Immature natural killer cell (primary cell): Measurements from ENCODE around the gene AKR1C4. TPM values are rescaled to one million over a fixed set of nuclear protein-coding genes. Genes with fewer than 3 reads are reported as not detected.
"Not testable (repeated sequence)": the region's sequence is repeated elsewhere in the genome, so short reads cannot be mapped to it uniquely, and the experiment has no call there.

Experiments
- DNase-seq, 3 donors: peaks; one replicate each; pipeline ENCODE4 v3.0.0; 2022; ENCODE audit warnings: mixed read lengths in 1 of 3
- H3K27ac Mint-ChIP-seq, 6 donors: one replicate each; pipeline ENCODE4 v1.8.0; 2020; ENCODE audit warnings: mixed read lengths in 6 of 6, mild to moderate bottlenecking in 5 of 6, inconsistent platforms in 4 of 6, moderate library complexity in 3 of 6
- H3K27me3 Mint-ChIP-seq, 3 donors: one replicate each; pipeline ENCODE4 v1.8.0; 2020 to 2021; ENCODE audit warnings: low read depth in 3 of 3, mild to moderate bottlenecking in 3 of 3, mixed read lengths in 3 of 3, moderate library complexity in 3 of 3, inconsistent platforms in 1 of 3
- H3K36me3 Mint-ChIP-seq, 3 donors: one replicate each; pipeline ENCODE4 v1.8.0; 2020; ENCODE audit warnings: mixed read lengths in 3 of 3, inconsistent platforms in 2 of 3, mild to moderate bottlenecking in 2 of 3
- H3K4me1 Mint-ChIP-seq, 2 donors: one replicate each; pipeline ENCODE4 v1.8.0; 2020; ENCODE audit warnings: inconsistent platforms in 2 of 2, mild to moderate bottlenecking in 2 of 2, mixed read lengths in 2 of 2, moderate library complexity in 1 of 2
- H3K4me3 Mint-ChIP-seq, 5 donors: one replicate each; pipeline ENCODE4 v1.8.0; 2020; ENCODE audit warnings: mild to moderate bottlenecking in 5 of 5, mixed read lengths in 5 of 5, inconsistent platforms in 3 of 5, moderate library complexity in 3 of 5
- H3K9me3 Mint-ChIP-seq, 6 donors: one replicate each; pipeline ENCODE4 v1.8.0; 2020; ENCODE audit warnings: mild to moderate bottlenecking in 6 of 6, mixed read lengths in 6 of 6, inconsistent platforms in 4 of 6, moderate library complexity in 3 of 6
- polyA plus RNA-seq, 3 donors: library from polyadenylated mRNA; unstranded; fragments of 300-500 nt; fragmentation: Illumina TruSeq; gene quantifications; one replicate each; pipeline ENCODE4 v1.2.3, GENCODE V29; 2021

AKR1C4 gene
- polyA plus RNA-seq, 3 donors from 2014 or later: not detected

- peaks cover 9 to 35% (median 11%) of the 10 kb centered on the region in 3 donors for H3K36me3 Mint-ChIP-seq
- no peak overlapping the region for H3K27ac Mint-ChIP-seq
- H3K4me1 Mint-ChIP-seq: no peaks in the 10 kb centered on the region
- H3K4me3 Mint-ChIP-seq: no peak overlapping the region
- DNase-seq: no peak
- H3K9me3 Mint-ChIP-seq: peaks cover 0 to 6% (median under 1%) of the 10 kb centered on the region in 6 donors
- H3K27me3 Mint-ChIP-seq: peaks cover 0 to 2% (median 0%) of the 10 kb centered on the region in 3 donors
These were observed 12.7 kb upstream of the AKR1C4 start for GRCh38 chr10:5183923-5184322.

- Mint-ChIP-seq H3K4me3 (no peak within 1 kb of the TSS), H3K9me3 (no peaks in the 10 kb centered on the region), H3K4me1 (no peaks in the 10 kb centered on the region), H3K27ac (no peak within 1 kb of the TSS), H3K36me3 (peaks cover 9 to 31% (median 11%) of the 10 kb centered on the region in 3 donors), H3K27me3 (peaks cover 0 to 2% (median 0%) of the 10 kb centered on the region in 3 donors)
- DNase-seq: no peak
These were observed 11.5 kb upstream of the AKR1C4 start, which contains the start of gene AKR1C8 for GRCh38 chr10:5184987-5185775. TSS of gene AKR1C8 (minus strand) at chr10:5185150. CDS start at chr10:5185104, 46 bp downstream.

- peak overlapping the region in 2 of 6 donors; percentile 10 to 24 for H3K27ac Mint-ChIP-seq
- DNase-seq: no peak
- H3K4me3 Mint-ChIP-seq: no peak overlapping the region
- H3K27me3 Mint-ChIP-seq: peaks cover 0 to 2% (median 2%) of the 10 kb centered on the region in 3 donors
- no peaks in the 10 kb centered on the region for H3K4me1 Mint-ChIP-seq
- peaks cover 11 to 36% (median 15%) of the 10 kb centered on the region in 3 donors for H3K36me3 Mint-ChIP-seq
- H3K9me3 Mint-ChIP-seq: no peaks in the 10 kb centered on the region
These were observed 8.8 kb upstream of the AKR1C4 start for GRCh38 chr10:5187867-5188266.

- Mint-ChIP-seq H3K9me3 (no peaks in the 10 kb centered on the region), H3K4me3 (no peak overlapping the region), H3K4me1 (no peaks in the 10 kb centered on the region), H3K36me3 (peaks cover 11 to 32% (median 12%) of the 10 kb centered on the region in 3 donors), H3K27ac (no peak overlapping the region), H3K27me3 (peaks cover 0 to 2% (median 2%) of the 10 kb centered on the region in 3 donors)
- no peak for DNase-seq
These were observed 8.3 kb upstream of the AKR1C4 start for GRCh38 chr10:5188358-5188757.

GRCh38 chr10:5194431-5194830, 2.2 kb upstream of the AKR1C4 start:
- no peak overlapping the region for H3K4me3 Mint-ChIP-seq
- no peak for DNase-seq
- peaks cover 0 to 2% (median 0%) of the 10 kb centered on the region in 3 donors for H3K27me3 Mint-ChIP-seq
- no peak overlapping the region for H3K27ac Mint-ChIP-seq
- H3K36me3 Mint-ChIP-seq: peaks cover 0 to 10% (median 6%) of the 10 kb centered on the region in 3 donors
- H3K4me1 Mint-ChIP-seq: no peaks in the 10 kb centered on the region
- no peaks in the 10 kb centered on the region for H3K9me3 Mint-ChIP-seq

- H3K27me3 Mint-ChIP-seq: peaks cover 0 to 2% (median 0%) of the 10 kb centered on the region in 3 donors
- no peaks in the 10 kb centered on the region for H3K4me1 Mint-ChIP-seq
- H3K9me3 Mint-ChIP-seq: no peaks in the 10 kb centered on the region
- DNase-seq: no peak
- no peak overlapping the region for H3K27ac Mint-ChIP-seq
- H3K36me3 Mint-ChIP-seq: peaks cover 0 to 6% (median 0%) of the 10 kb centered on the region in 3 donors
- H3K4me3 Mint-ChIP-seq: no peak overlapping the region
These were observed 786 bp upstream of the AKR1C4 start for GRCh38 chr10:5195727-5196374.

- no peaks in the 10 kb centered on the region for H3K4me1 Mint-ChIP-seq
- DNase-seq: no peak
- H3K4me3 Mint-ChIP-seq: no peak overlapping the region
- peaks cover 5 to 10% (median 8%) of the 10 kb centered on the region in 3 donors for H3K36me3 Mint-ChIP-seq
- peaks cover 0 to 10% (median 6%) of the 10 kb centered on the region in 6 donors for H3K9me3 Mint-ChIP-seq
- no peak overlapping the region for H3K27ac Mint-ChIP-seq
- peaks cover 0 to 2% (median 0%) of the 10 kb centered on the region in 3 donors for H3K27me3 Mint-ChIP-seq
These were observed 1.7 kb downstream of the AKR1C4 start for GRCh38 chr10:5198386-5198785.

- Mint-ChIP-seq H3K4me3 (no peak overlapping the region), H3K9me3 (peaks cover 0 to 16% (median 11%) of the 10 kb centered on the region in 6 donors), H3K4me1 (no peaks in the 10 kb centered on the region), H3K36me3 (peaks cover 11 to 18% (median 13%) of the 10 kb centered on the region in 3 donors), H3K27ac (peak overlapping the region in 1 of 6 donors; percentile 9), H3K27me3 (peaks cover 0 to 2% (median 0%) of the 10 kb centered on the region in 3 donors)
- no peak for DNase-seq
These were observed 2.8 kb downstream of the AKR1C4 start for GRCh38 chr10:5199398-5199797.

- Mint-ChIP-seq H3K27me3 (no peaks in the 10 kb centered on the region), H3K36me3 (peaks cover 15 to 45% (median 17%) of the 10 kb centered on the region in 3 donors), H3K9me3 (peaks cover 0 to 22% (median 10%) of the 10 kb centered on the region in 6 donors), H3K27ac (no peak overlapping the region), H3K4me1 (peaks cover 9 to 10% of the 10 kb centered on the region in 2 donors), H3K4me3 (no peak overlapping the region)
- no peak for DNase-seq
These were observed 10.2 kb downstream of the AKR1C4 start for GRCh38 chr10:5206799-5207198.

GRCh38 chr10:5209776-5210175, 13.1 kb downstream of the AKR1C4 start:
- not testable (repeated sequence) for H3K27ac Mint-ChIP-seq, H3K4me3 Mint-ChIP-seq, H3K27me3 Mint-ChIP-seq, H3K9me3 Mint-ChIP-seq, DNase-seq
- Mint-ChIP-seq H3K36me3 (peaks cover 4 to 26% (median 5%) of the 10 kb centered on the region in 3 donors), H3K4me1 (peaks cover 9 to 10% of the 10 kb centered on the region in 2 donors)

- Mint-ChIP-seq H3K4me1 (peaks cover 9 to 10% of the 10 kb centered on the region in 2 donors), H3K36me3 (peaks cover 4 to 24% (median 10%) of the 10 kb centered on the region in 3 donors)
- H3K27ac Mint-ChIP-seq, H3K27me3 Mint-ChIP-seq, DNase-seq, H3K9me3 Mint-ChIP-seq, H3K4me3 Mint-ChIP-seq: not testable (repeated sequence)
These were observed 13.6 kb downstream of the AKR1C4 start for GRCh38 chr10:5210261-5210660.

GRCh38 chr10:5211696-5212536, 15.3 kb downstream of the AKR1C4 start:
- peak overlapping the region in 1 of 6 donors; percentile 20 for H3K27ac Mint-ChIP-seq
- no peaks in the 10 kb centered on the region for H3K27me3 Mint-ChIP-seq
- peaks cover 0 to 10% (median 0%) of the 10 kb centered on the region in 6 donors for H3K9me3 Mint-ChIP-seq
- no peak for DNase-seq
- peaks cover 9 to 17% (median 16%) of the 10 kb centered on the region in 3 donors for H3K36me3 Mint-ChIP-seq
- peaks cover 3 to 4% of the 10 kb centered on the region in 2 donors for H3K4me1 Mint-ChIP-seq
- H3K4me3 Mint-ChIP-seq: no peak overlapping the region

GRCh38 chr10:5216801-5217200, 20.2 kb downstream of the AKR1C4 start:
- H3K27ac Mint-ChIP-seq: no peak overlapping the region
- H3K27me3 Mint-ChIP-seq: no peaks in the 10 kb centered on the region
- peaks cover 8 to 24% (median 19%) of the 10 kb centered on the region in 3 donors for H3K36me3 Mint-ChIP-seq
- DNase-seq: no peak
- H3K9me3 Mint-ChIP-seq: peaks cover 0 to 13% (median 0%) of the 10 kb centered on the region in 6 donors
- no peak overlapping the region for H3K4me3 Mint-ChIP-seq
- H3K4me1 Mint-ChIP-seq: no peaks in the 10 kb centered on the region
